ENCODE measurements around the gene AMY2A. TPM values are rescaled to one million over a fixed set of nuclear protein-coding genes. Genes with fewer than 3 reads are reported as not detected.
"Not testable (repeated sequence)": the region's sequence is repeated elsewhere in the genome, so short reads cannot be mapped to it uniquely, and the experiment has no call there.

The AMY2A gene
- total and polyA plus RNA-seq, 4 donors, result 0.71 TPM; not detected in 3

DNA sequence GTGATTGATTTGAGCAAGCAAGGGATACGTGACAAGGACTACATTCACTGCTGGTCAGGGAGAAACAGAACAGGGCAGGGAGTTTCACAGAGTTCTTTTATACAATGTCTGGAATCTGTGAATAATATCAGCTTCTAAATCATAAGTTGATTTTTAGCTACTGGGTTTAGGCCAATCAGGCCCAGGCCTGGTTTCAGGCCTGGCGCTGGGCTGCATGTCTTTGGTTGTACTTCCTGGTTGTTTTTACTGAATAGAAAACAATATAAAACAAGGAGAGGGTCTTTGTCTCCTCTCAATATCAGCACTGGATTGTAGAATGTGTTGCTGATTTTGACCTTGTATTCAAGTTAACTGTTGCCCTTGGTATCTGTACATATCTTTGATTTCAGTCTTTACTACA is 865 bp upstream of the AMY2A start:
- WGBS, 2 donors, result 88 to 94% methylated on average over 2 of the region's 2 CpGs
- H3K27ac ChIP-seq (ENCODE audit: low read depth in 1 of 2, low read length in 1 of 2), result no peak overlapping the region
- no peaks in the 10 kb centered on the region for H3K4me1 ChIP-seq (ENCODE audit: control insufficient read depth in 5 of 5, insufficient read depth in 5 of 5, low read length in 5 of 5)
- H3K4me3 ChIP-seq, result no peak overlapping the region
- ATAC-seq (ENCODE audit: insufficient read depth, low FRiP score) (no peak), DNase-seq (no peak)
- TF ChIP-seq, protein P1, sequence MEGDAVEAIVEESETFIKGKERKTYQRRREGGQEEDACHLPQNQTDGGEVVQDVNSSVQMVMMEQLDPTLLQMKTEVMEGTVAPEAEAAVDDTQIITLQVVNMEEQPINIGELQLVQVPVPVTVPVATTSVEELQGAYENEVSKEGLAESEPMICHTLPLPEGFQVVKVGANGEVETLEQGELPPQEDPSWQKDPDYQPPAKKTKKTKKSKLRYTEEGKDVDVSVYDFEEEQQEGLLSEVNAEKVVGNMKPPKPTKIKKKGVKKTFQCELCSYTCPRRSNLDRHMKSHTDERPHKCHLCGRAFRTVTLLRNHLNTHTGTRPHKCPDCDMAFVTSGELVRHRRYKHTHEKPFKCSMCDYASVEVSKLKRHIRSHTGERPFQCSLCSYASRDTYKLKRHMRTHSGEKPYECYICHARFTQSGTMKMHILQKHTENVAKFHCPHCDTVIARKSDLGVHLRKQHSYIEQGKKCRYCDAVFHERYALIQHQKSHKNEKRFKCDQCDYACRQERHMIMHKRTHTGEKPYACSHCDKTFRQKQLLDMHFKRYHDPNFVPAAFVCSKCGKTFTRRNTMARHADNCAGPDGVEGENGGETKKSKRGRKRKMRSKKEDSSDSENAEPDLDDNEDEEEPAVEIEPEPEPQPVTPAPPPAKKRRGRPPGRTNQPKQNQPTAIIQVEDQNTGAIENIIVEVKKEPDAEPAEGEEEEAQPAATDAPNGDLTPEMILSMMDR (IDR thresholded peaks at IDR 0.05; ENCODE audit: control extremely low read depth, extremely low read depth), result no peak
- no peaks in the 10 kb centered on the region for H3K27me3 ChIP-seq (ENCODE audit: control insufficient read depth in 3 of 3, insufficient read depth in 3 of 3, low read length in 2 of 3)
- no peaks in the 10 kb centered on the region for H3K36me3 ChIP-seq (ENCODE audit: control insufficient read depth in 4 of 4, insufficient read depth in 4 of 4, low read length in 4 of 4)
- H3K9ac ChIP-seq (ENCODE audit: insufficient read depth in 1 of 2, low read length in 2 of 2), result no peak overlapping the region
- H3K9me3 ChIP-seq (ENCODE audit: control insufficient read depth in 4 of 4, insufficient read depth in 3 of 4, low read length in 3 of 4), result no peaks in the 10 kb centered on the region

DNA sequence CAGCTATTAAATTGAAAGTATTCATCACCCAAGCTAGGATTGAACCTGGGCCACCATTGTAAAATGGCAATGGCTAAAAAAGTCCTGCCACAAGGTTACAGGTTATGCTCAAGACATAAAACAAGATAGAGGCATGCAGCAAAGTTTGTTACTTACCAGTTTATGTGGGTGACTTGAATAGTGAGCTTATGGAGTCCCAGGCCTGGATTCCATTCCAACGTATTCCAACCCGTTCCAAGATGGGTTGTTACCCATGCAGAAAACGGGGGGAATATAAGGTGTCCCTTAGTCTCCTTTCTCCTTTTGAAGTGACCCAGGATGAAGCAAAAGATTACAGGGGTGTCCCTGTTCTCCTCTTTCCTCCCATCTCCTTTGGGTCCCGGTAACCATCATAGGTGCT is 10.2 kb downstream of the AMY2A start:
- not testable (repeated sequence) for H3K4me1 ChIP-seq (ENCODE audit: control insufficient read depth in 5 of 5, insufficient read depth in 5 of 5, low read length in 5 of 5); ATAC-seq (ENCODE audit: insufficient read depth, low FRiP score); H3K36me3 ChIP-seq (ENCODE audit: control insufficient read depth in 4 of 4, insufficient read depth in 4 of 4, low read length in 4 of 4); DNase-seq; H3K27me3 ChIP-seq (ENCODE audit: control insufficient read depth in 3 of 3, insufficient read depth in 3 of 3, low read length in 2 of 3); H3K9ac ChIP-seq (ENCODE audit: insufficient read depth in 1 of 2, low read length in 2 of 2); H3K9me3 ChIP-seq (ENCODE audit: control insufficient read depth in 4 of 4, insufficient read depth in 3 of 4, low read length in 3 of 4); H3K4me3 ChIP-seq; H3K27ac ChIP-seq (ENCODE audit: low read depth in 1 of 2, low read length in 1 of 2)
- WGBS, 2 donors, result 86 to 88% methylated on average over 3 of the region's 4 CpGs

DNA sequence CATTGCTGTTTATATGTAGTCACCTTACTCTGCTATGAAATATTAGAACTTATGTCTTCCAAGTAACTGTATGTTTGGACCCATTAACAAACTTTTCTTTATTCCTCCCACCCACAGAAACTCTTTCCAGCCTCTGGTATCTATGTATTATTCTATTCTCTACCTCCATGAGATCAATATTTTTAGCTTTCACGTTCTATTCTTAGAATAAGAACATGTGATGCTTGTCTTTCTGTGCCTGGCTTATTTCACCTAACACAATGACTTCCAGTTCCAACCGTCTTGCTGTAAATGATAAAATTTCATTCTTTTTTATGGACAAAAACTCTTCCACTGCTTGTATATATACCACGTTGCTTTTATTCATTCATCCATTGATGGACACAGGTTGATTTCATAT is 24.0 kb downstream of the AMY2A start:
- H3K27me3 ChIP-seq (ENCODE audit: control insufficient read depth in 3 of 3, insufficient read depth in 3 of 3, low read length in 2 of 3); H3K27ac ChIP-seq (ENCODE audit: low read depth in 1 of 2, low read length in 1 of 2); H3K4me1 ChIP-seq (ENCODE audit: control insufficient read depth in 5 of 5, insufficient read depth in 5 of 5, low read length in 5 of 5); DNase-seq; H3K9ac ChIP-seq (ENCODE audit: insufficient read depth in 1 of 2, low read length in 2 of 2); H3K4me3 ChIP-seq; H3K9me3 ChIP-seq (ENCODE audit: control insufficient read depth in 4 of 4, insufficient read depth in 3 of 4, low read length in 3 of 4); ATAC-seq (ENCODE audit: insufficient read depth, low FRiP score); H3K36me3 ChIP-seq (ENCODE audit: control insufficient read depth in 4 of 4, insufficient read depth in 4 of 4, low read length in 4 of 4): not testable (repeated sequence)
- WGBS, 2 donors, result no CpG with 5 or more reads among the region's 3 CpGs

DNA sequence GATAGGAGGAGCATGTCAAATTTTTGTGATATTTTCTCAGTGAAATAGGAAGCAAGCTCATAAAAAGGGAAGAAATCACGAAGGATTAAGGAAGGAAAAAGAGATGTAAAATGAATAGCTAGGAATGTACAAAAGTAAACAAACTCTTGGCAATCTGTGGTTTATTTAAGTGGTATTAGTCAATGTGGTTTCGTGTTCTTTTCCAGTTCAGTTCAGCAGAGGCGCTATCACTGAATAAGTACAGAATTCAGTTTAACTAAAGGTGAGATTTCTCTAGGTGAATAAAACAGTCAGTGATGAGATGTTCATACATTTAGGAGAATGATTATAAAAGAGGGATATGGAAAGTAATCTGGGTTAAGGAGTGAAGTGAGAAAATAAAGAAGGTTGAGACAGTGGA is 26.7 kb downstream of the AMY2A start:
- H3K9ac ChIP-seq (ENCODE audit: insufficient read depth in 1 of 2, low read length in 2 of 2); H3K27ac ChIP-seq (ENCODE audit: low read depth in 1 of 2, low read length in 1 of 2); H3K27me3 ChIP-seq (ENCODE audit: control insufficient read depth in 3 of 3, insufficient read depth in 3 of 3, low read length in 2 of 3); H3K36me3 ChIP-seq (ENCODE audit: control insufficient read depth in 4 of 4, insufficient read depth in 4 of 4, low read length in 4 of 4); H3K9me3 ChIP-seq (ENCODE audit: control insufficient read depth in 4 of 4, insufficient read depth in 3 of 4, low read length in 3 of 4); H3K4me3 ChIP-seq; DNase-seq; H3K4me1 ChIP-seq (ENCODE audit: control insufficient read depth in 5 of 5, insufficient read depth in 5 of 5, low read length in 5 of 5): not testable (repeated sequence)
- no CpG with 5 or more reads among the region's 3 CpGs for WGBS, 2 donors
- ATAC-seq (ENCODE audit: insufficient read depth, low FRiP score), result peak; percentile 65

DNA sequence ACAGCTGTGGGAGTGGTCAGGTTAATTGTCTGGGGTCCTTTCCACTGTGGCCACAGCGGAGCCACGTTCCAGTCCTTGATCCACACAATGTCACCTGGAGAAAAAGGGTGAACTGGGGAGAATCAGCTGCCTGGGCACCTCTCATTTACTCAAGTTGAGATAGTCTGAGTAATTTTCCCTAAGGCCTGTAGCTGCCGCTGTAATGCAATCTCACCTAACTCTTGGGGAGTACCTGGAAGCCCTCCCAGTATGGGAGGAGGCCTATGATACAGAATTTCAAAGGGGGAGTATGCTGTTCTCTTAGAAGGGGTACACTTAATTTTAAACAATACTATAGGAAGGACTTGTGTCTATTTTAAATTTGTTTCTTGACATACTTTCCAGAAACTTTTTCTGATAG is 33.1 kb downstream of the AMY2A start:
- DNase-seq; H3K9ac ChIP-seq (ENCODE audit: insufficient read depth in 1 of 2, low read length in 2 of 2); H3K36me3 ChIP-seq (ENCODE audit: control insufficient read depth in 4 of 4, insufficient read depth in 4 of 4, low read length in 4 of 4); H3K4me1 ChIP-seq (ENCODE audit: control insufficient read depth in 5 of 5, insufficient read depth in 5 of 5, low read length in 5 of 5); H3K4me3 ChIP-seq; ATAC-seq (ENCODE audit: insufficient read depth, low FRiP score); H3K27ac ChIP-seq (ENCODE audit: low read depth in 1 of 2, low read length in 1 of 2); H3K9me3 ChIP-seq (ENCODE audit: control insufficient read depth in 4 of 4, insufficient read depth in 3 of 4, low read length in 3 of 4); H3K27me3 ChIP-seq (ENCODE audit: control insufficient read depth in 3 of 3, insufficient read depth in 3 of 3, low read length in 2 of 3): not testable (repeated sequence)
- no CpG with 5 or more reads among the region's 3 CpGs for WGBS, 2 donors

DNA sequence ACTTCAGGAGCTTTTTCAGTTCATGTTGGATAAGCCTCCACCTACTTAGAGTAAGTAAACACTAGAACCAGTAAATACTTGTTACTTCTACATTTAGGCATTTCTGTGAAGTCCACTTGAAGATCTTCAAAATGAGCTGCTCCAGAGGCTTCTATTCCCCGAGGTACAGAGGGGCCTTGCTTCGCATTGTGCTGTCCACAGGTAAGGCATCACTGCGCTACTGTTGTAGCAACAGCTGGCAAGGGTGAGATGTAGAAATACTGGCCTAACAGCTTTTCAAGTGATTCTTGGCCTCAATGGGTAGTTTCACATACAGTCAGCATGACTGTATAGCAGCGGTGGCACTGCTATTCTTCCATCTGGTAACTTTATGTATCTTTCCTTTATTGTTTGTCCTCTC is 33.7 kb downstream of the AMY2A start:
- not testable (repeated sequence) for H3K36me3 ChIP-seq (ENCODE audit: control insufficient read depth in 4 of 4, insufficient read depth in 4 of 4, low read length in 4 of 4); H3K4me3 ChIP-seq; H3K27ac ChIP-seq (ENCODE audit: low read depth in 1 of 2, low read length in 1 of 2); H3K9me3 ChIP-seq (ENCODE audit: control insufficient read depth in 4 of 4, insufficient read depth in 3 of 4, low read length in 3 of 4); H3K27me3 ChIP-seq (ENCODE audit: control insufficient read depth in 3 of 3, insufficient read depth in 3 of 3, low read length in 2 of 3); H3K9ac ChIP-seq (ENCODE audit: insufficient read depth in 1 of 2, low read length in 2 of 2); H3K4me1 ChIP-seq (ENCODE audit: control insufficient read depth in 5 of 5, insufficient read depth in 5 of 5, low read length in 5 of 5); DNase-seq
- no CpG with 5 or more reads among the region's 4 CpGs for WGBS, 2 donors
- ATAC-seq (ENCODE audit: insufficient read depth, low FRiP score), result peak; percentile 77

DNA sequence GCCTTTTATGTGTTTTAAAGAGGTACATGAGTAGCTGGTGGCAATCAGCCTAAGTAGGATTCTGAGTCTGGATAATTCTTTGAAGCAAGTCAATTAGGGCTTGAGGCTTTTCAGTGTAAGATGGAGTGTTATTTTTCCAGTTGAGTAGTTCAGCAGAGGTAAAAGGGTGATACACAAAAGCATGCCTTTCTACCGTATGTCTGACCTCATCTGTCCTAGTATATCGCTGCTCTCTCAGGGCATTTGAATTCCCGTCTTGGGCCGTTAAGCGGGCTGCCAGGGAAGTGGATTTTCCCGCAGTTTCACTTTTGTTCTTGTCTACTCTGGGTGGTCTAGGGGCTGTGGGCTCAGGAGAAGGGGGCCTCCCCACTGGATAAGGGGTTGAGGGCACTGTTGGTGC is 36.9 kb downstream of the AMY2A start:
- ATAC-seq (ENCODE audit: insufficient read depth, low FRiP score); H3K4me1 ChIP-seq (ENCODE audit: control insufficient read depth in 5 of 5, insufficient read depth in 5 of 5, low read length in 5 of 5); H3K27ac ChIP-seq (ENCODE audit: low read depth in 1 of 2, low read length in 1 of 2); H3K36me3 ChIP-seq (ENCODE audit: control insufficient read depth in 4 of 4, insufficient read depth in 4 of 4, low read length in 4 of 4); H3K27me3 ChIP-seq (ENCODE audit: control insufficient read depth in 3 of 3, insufficient read depth in 3 of 3, low read length in 2 of 3); H3K9ac ChIP-seq (ENCODE audit: insufficient read depth in 1 of 2, low read length in 2 of 2); H3K4me3 ChIP-seq; H3K9me3 ChIP-seq (ENCODE audit: control insufficient read depth in 4 of 4, insufficient read depth in 3 of 4, low read length in 3 of 4); DNase-seq: not testable (repeated sequence)
- no CpG with 5 or more reads among the region's 6 CpGs for WGBS, 2 donors

DNA sequence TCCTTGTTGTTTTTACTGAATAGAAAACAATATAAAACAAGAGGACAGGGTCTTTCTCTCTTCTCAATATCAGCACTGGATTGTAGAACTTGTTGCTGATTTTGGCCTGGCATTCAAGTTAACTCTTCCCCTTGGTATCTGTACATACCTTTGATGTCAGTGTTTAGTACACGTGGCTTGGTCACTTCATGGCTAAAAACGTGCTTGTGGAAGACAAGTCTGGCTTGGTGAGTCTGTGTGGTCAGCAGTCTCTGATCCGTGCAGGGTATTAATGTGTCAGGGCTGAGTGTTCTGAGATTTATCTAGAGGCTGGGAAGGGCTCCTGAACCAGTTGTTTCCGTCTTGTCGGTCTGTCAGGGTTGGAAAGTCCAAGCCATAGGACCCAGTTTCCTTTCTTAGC is 38.2 kb downstream of the AMY2A start, which contains the start of gene AMY1A:
AMY1A (plus strand) TSS at position 301 of the 400 bp plus-strand sequence. CDS start 571 bp downstream, outside the sequence.
- not testable (repeated sequence) for H3K9me3 ChIP-seq (ENCODE audit: control insufficient read depth in 4 of 4, insufficient read depth in 3 of 4, low read length in 3 of 4); ATAC-seq (ENCODE audit: insufficient read depth, low FRiP score)

More for the DNA sequence above, 38.2 kb downstream of the AMY2A start, which contains the start of gene AMY1A:
- not testable (repeated sequence) for H3K27me3 ChIP-seq (ENCODE audit: control insufficient read depth in 3 of 3, insufficient read depth in 3 of 3, low read length in 2 of 3); H3K27ac ChIP-seq (ENCODE audit: low read depth in 1 of 2, low read length in 1 of 2); H3K36me3 ChIP-seq (ENCODE audit: control insufficient read depth in 4 of 4, insufficient read depth in 4 of 4, low read length in 4 of 4); H3K9ac ChIP-seq (ENCODE audit: insufficient read depth in 1 of 2, low read length in 2 of 2); DNase-seq; H3K4me1 ChIP-seq (ENCODE audit: control insufficient read depth in 5 of 5, insufficient read depth in 5 of 5, low read length in 5 of 5); H3K4me3 ChIP-seq
- no CpG with 5 or more reads among the region's 5 CpGs for WGBS, 2 donors
